NCI-H446 treated with DMSO at 0.1 percent for 48 hours (cell line): ENCODE measurements around the gene RHOH.

Experiments used
- DNase-seq: peaks from one replicate; lab custom pipeline; 2025; lab: John Stamatoyannopoulos, UW

RHOH gene

DNA sequence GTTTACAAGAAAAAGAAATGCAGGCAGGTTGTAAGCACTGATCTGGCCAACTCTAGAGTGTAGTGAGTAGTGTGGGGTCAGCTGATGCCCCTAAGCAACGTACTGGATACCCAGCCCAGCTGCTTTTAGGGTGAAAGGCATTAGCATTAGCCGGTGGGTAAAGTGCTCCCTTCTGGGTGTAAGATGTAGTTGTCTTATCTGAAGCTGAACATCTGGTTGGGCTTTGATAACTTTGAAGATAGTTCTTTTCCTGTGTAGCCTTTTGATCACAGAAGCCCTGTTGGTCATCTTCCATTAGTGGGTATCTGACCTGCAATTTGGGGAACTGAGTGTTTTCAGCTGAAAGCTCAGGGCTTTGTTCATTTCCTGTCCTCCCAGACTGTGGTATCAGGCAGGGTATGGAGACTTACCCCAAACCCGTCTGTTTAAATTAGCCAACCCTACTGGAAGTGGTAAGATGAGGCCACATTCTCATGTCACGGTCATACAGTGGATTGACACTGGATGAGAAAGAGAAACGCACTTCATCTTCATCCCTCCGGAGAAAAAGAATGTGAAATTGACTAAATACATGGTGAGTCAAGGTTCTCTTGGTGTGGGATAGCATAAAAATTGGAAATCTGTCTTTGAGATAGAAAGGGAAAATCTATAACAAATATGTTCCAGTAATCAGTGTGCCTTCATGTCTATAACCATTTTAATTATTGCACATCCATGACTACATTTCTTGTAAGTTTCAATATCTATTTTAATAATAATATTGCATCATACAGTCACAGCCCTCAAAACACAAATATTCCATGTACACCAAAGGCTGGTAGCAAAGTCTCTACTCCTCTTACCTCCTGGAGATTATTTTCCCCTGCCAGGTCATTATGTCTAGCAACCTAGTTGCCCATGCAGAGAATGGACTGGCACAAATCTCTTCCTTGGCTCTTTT, 8.7 kb downstream of the RHOH start:
- DNase-seq = no peak

DNA sequence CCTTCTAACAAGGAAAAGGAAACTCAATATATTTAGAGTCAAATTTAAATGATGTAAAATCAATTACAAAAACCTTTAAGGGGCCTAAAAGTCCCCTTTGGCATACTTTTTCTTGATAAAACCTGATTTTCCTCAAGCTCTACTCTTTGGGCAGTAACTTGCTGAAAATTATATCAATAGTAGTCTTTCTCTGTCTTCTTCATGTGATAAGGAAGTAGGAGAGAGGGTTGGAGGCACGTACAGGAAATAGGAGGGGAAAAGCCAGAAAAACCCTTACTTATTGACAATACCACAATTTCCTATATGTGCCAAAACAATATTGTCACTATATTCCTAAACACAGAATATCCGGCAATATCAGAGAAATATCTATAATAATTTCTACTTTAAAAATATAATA, 9.6 kb downstream of the RHOH start:
- DNase-seq = no peak

DNA sequence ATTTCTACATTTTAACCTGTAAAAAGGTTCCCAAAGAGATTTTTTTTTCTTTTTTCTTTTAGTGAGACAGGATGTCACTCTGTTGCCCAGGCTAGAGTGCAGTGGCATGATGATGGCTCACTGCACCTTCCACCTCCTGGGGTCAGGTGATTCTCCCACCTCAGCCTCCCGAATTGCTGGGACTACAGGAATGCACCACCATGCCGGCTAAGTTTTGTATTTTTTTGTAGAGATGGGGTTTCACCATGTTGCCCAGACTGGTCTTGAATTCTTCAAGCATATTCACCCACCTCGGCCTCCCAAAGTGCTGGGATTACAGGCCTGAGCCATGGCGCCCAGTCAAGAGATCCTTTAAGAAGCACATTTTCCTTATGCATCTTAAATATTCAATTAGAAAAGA, 12.6 kb downstream of the RHOH start:
- DNase-seq = no peak

DNA sequence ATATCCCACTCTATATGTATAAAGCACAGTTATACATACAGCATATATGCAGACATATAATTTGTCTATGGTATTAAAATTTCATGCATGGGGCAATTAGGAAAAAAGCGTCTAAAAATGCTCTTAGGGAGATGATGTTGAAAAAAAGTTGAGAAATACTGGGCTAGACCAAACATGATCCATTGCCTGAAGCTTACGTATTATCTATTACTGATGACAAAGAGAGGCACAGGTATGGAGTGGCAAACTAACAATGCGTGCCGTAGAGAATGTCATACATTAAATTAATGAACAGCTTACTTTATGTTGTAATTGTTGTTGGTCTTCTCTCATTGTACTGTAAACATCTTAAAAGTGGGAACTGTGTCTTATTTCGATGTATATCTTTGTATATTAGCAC, 13.9 kb downstream of the RHOH start:
- DNase-seq = no peak

- DNase-seq = no peak
Measured at GRCh38 chr4:40211224-40212185, 14.7 kb downstream of the RHOH start.

DNA sequence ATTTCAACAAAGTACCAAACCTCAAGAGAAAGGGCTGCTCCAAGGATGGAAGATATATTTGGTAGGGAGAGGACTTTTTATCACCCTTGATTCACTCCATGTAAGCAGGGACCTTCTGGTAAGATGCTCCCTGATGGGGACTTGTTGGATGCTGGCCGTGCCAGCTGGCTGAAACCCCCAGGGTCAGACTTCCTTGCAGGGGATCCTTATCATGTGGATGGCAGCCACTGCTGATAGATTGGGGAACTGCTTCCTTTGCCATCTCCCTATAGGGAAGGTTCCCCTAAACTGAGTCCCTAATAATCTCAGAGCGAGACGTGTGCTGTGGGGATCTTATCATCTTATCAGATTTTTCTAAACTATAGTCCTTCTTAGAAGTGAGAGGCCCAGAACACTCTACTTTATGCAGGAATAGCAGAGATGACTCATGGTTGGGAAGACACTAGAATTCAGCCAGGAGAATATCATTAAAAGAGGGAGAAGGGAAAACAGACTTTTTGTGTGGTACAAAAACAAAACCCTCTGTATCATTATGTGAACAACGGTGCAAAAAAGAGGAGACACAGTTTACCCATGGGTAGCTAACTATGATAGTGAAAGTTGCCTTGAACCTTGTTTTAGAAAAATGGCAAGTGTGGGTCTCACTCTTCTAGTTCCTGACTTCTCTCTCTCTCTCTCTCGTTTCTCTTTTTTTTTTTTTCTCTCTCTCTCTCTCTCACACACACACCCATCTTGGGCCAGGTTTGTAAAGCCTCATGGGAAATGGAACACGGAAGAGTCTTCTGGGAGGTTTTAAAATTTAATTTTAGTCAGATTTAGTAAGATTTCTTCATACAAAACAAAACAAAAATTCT, 16.1 kb downstream of the RHOH start:
- no peak for DNase-seq

GRCh38 chr4:40214038-40214437, 17.2 kb downstream of the RHOH start:
- no peak for DNase-seq

DNA sequence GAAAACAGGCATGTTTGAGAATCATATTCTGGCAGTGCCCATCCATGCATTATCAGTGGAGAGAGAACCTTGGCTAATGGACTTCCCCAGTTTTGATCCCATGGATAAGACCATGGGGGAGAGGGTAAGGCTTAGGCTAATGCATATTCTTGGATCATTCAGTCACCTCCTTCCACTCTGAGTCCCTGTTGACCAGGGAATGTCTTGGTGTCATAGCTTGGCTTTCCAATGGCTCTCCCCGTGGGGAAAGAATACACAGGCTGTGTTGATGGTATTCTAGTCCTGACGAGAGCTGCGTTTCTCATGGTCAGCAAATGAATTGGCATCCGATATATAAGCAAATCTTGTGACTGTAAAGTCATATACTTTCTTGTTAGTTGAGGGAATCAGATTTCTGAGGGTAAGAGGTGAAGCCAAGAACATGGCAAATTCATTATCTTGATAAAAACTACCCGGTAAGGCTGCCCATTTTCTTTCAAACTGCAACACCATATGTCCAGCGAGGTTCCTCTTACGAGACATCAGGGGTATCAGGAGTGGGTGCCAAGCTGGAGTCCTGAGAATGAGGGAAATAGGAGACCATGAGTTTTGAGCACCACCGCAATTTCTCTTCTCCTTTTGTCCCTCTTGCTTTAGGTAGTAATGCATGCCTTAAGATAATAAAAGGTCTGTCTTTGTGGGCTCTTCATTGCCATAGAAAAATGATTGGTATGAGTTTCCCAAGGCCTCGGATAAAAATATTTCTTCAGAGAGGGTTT, 18.0 kb downstream of the RHOH start:
- no peak for DNase-seq

- no peak for DNase-seq
Measured at GRCh38 chr4:40216622-40217366, 20.0 kb downstream of the RHOH start.

DNA sequence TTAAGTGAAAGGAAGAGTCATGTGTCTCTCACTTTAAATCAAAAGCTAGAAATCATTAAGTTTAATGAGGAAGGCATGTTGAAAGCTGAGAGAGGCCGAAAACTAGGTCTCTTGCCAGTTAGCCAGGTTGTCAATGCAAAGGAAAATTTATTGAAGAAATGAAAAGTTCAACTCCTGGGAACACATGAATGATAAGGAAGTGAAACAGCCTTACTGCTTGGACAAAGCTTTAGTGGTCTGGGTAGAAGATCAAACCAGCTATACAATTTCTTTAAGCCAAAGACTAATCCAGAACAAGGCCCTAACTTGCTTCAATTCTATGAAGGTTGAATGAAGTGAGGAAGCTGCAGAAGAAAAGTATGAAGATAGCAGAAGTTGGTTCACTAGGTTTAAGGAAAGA, 24.9 kb downstream of the RHOH start:
- DNase-seq = no peak

DNA sequence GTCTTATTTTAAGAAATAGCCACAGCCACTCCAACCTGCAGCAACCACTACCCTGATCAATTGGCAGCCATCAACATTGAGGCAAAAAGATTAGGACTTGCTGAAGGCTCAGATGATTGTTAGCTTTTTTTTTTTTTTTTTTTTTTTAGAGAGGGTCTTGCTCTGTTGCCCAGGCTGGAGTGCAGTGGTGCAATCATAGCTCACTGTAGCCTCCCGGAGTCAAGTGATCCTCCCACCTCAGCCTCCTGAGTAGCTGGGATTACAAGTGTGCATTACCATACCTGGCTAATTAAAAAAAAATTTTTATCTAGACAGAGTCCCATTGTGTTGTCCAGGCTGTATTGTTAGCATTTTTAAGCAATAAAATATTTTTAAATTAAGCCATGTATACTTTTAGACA, 26.5 kb downstream of the RHOH start:
- DNase-seq = no peak

- no peak for DNase-seq
Measured at GRCh38 chr4:40224432-40224831, 27.6 kb downstream of the RHOH start.

- DNase-seq = no peak
Measured at GRCh38 chr4:40225497-40225896, 28.7 kb downstream of the RHOH start.

DNA sequence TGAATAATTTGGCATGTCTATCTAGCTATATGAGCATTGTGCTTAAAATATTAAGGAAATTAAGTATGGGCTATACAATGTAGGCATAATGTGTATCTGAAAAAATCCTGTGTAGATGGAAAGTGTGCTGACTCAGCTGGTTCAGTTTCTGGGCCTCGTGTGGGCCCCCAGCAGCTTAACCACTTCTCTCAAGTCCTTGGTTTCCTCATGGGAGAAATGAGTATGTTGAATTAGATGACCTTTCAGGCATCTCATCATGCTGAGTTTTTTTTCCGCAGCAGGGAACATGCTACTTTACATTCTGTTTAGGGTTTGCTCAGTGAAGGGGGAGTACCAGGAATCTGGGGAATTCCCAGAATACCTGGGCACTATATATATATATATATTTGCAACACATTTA, 30.5 kb downstream of the RHOH start:
- no peak for DNase-seq

- no peak for DNase-seq
Measured at GRCh38 chr4:40228497-40229365, 31.9 kb downstream of the RHOH start.

- no peak for DNase-seq
Measured at GRCh38 chr4:40231316-40231863, 34.6 kb downstream of the RHOH start.

DNA sequence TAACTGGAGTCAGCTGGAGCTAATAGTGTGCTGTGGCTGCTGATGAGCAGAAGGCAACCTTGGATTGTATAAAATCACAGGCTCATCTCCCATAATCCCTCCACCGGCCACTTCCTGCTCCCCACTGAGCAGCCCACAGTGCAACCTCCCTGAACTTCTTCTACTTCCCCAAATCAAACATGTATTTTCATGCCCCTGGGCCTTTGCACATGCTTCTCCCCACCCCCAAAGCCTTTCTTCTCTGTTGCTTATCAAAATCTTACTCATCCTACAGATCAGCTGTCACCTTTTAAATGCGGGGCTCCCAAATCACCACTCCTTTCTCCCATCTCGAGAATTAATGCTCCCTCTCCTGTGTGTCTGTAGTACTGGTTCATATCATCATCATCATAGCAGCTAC, 35.8 kb downstream of the RHOH start:
- DNase-seq = no peak

DNA sequence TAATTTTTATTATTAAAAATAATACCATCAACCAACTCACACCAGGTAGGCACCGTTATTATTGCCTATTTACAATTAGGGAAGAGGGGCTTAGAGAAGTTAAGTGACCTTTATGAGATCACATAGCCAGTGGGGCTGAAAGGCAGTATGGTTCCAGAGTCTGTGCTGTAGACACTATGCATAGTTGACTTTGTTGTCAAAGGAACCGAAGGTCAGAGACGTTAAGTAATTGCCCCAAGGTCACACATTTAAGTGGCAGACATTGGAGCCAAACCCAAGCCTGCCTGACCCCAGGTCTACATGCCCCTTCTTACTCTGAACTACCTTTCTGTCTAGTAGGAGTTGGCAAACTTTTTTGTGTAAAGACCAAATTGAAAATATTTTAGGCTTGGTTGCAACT, 36.4 kb downstream of the RHOH start:
- no peak for DNase-seq

GRCh38 chr4:40234519-40235039, 37.7 kb downstream of the RHOH start:
- DNase-seq = no peak
